CD4-positive, alpha-beta memory T cell (primary cell): ENCODE results near the gene CFAP46. TPM values are rescaled to one million over a fixed set of nuclear protein-coding genes. Genes with fewer than 3 reads are reported as not detected.

Experiments used
- CTCF ChIA-PET: fragments of 350-600 bp; sonication (Branson Sonifier 250); formaldehyde crosslinking; loops from one replicate; lab custom pipeline; 2021; ENCODE audit warnings: inconsistent platforms; ENCODE audit not compliant: partially characterized antibody; lab: Charles Lee
- POLR2A ChIA-PET: fragments of 350-600 bp; sonication (Branson Sonifier 250); formaldehyde crosslinking; loops from one replicate; lab custom pipeline; 2021; ENCODE audit not compliant: partially characterized antibody; lab: Charles Lee
- DNase-seq, 5 donors: peaks; one replicate each; pipeline versions ENCODE4 v3.0.0 to v3.0.0-alpha.2; 2020 to 2022; ENCODE audit warnings: mixed read lengths in 1 of 5
- H3K27ac ChIP-seq: one replicate; pipeline ENCODE4 v1.7.0; 2013; ENCODE audit warnings: low read depth, low read length
- H3K27me3 ChIP-seq: 2 replicates; pipeline ENCODE4 v1.7.0; 2013; ENCODE audit warnings: mild to moderate bottlenecking, low read length, moderate library complexity; ENCODE audit not compliant: insufficient read depth
- H3K36me3 ChIP-seq: 2 replicates; pipeline ENCODE4 v1.7.0; 2013; ENCODE audit warnings: mild to moderate bottlenecking, low read length, moderate library complexity; ENCODE audit not compliant: insufficient read depth
- H3K4me1 ChIP-seq: 2 replicates; pipeline ENCODE4 v1.7.0; 2013; ENCODE audit warnings: mild to moderate bottlenecking, low read length, moderate library complexity; ENCODE audit not compliant: insufficient read depth
- H3K4me3 ChIP-seq, 2 donors: one replicate each; pipeline ENCODE4 v1.7.0; 2013; ENCODE audit warnings: low read length in 2 of 2, mild to moderate bottlenecking in 1 of 2
- H3K9me3 ChIP-seq, 2 donors: one replicate each; pipeline ENCODE4 v1.7.0; 2013; ENCODE audit warnings: low read length in 2 of 2, control low read depth in 1 of 2; ENCODE audit not compliant: control insufficient read depth in 1 of 2
- H3K27ac Mint-ChIP-seq, 7 donors: one replicate each; pipeline ENCODE4 v1.8.0; 2020 to 2021; ENCODE audit warnings: mixed read lengths in 7 of 7, mild to moderate bottlenecking in 6 of 7, inconsistent platforms in 3 of 7, moderate library complexity in 3 of 7
- H3K27me3 Mint-ChIP-seq, 2 donors: one replicate each; pipeline ENCODE4 v1.8.0; 2020 to 2021; ENCODE audit warnings: mixed read lengths in 2 of 2
- H3K36me3 Mint-ChIP-seq, 2 donors: one replicate each; pipeline ENCODE4 v1.8.0; 2020 to 2021; ENCODE audit warnings: mixed read lengths in 2 of 2, inconsistent platforms in 1 of 2, mild to moderate bottlenecking in 1 of 2
- H3K4me1 Mint-ChIP-seq, 4 donors: one replicate each; pipeline ENCODE4 v1.8.0; 2020 to 2021; ENCODE audit warnings: mixed read lengths in 4 of 4, mild to moderate bottlenecking in 1 of 4
- H3K4me3 Mint-ChIP-seq, 8 donors: one replicate each; pipeline ENCODE4 v1.8.0; 2020 to 2021; ENCODE audit warnings: mixed read lengths in 8 of 8, mild to moderate bottlenecking in 7 of 8, moderate library complexity in 6 of 8, inconsistent platforms in 3 of 8
- H3K9me3 Mint-ChIP-seq, 8 donors: one replicate each; pipeline ENCODE4 v1.8.0; 2020 to 2021; ENCODE audit warnings: mixed read lengths in 8 of 8, mild to moderate bottlenecking in 5 of 8, inconsistent platforms in 3 of 8, moderate library complexity in 1 of 8
- intact Hi-C: fragments of 100-400 bp; cut with micrococcal nuclease; formaldehyde crosslinking; loops from one replicate; pipeline ENCODE4 v1.15.1; 2023
- polyA plus RNA-seq, 2 donors: library from polyadenylated mRNA; unstranded; fragments of 300-500 nt; fragmentation: Illumina TruSeq; gene quantifications; one replicate each; pipeline ENCODE4 v1.2.3, GENCODE V29; 2021
- total RNA-seq, 2 experiments: library from RNA; stranded (reverse); gene quantifications; one replicate each; pipeline ENCODE4 v1.2.3, GENCODE V29; 2021

The CFAP46 gene
- total and polyA plus RNA-seq, 4 experiments from 2014 or later = not detected

DNA sequence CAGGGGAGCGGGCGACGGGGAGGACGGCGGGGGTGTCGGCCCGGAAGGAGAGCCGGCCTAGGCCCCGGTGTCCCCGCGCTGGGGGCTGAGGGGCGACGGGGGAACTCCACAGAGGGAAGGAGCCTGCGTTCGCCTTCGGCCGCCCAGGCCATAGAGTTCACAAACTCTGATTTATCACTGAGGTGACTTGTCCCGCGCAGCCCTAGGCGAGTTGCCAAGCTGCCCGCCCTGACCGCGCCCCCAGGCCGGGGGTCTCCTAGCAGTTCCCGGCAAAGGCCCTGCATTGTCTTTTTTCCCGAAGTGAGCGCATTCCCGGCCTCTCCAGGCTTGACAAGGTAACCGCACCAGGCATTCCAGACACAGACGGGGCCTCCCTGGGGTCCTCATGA lies 153.5 kb downstream of the CFAP46 start:
- no peaks in the 10 kb centered on the region for H3K27me3 ChIP-seq
- POLR2A ChIA-PET = no interaction called here
- no peak overlapping the region for H3K4me3 ChIP-seq
- Mint-ChIP-seq H3K27me3 (peaks cover under 1 to 6% of the 10 kb centered on the region in 2 donors), H3K27ac (no peak overlapping the region), H3K9me3 (peaks cover 0 to 2% (median 0%) of the 10 kb centered on the region in 8 donors), H3K36me3 (no peaks in the 10 kb centered on the region), H3K4me1 (no peaks in the 10 kb centered on the region), H3K4me3 (no peak overlapping the region)
- no peak for DNase-seq
- no peaks in the 10 kb centered on the region for H3K36me3 ChIP-seq
- H3K27ac ChIP-seq = no peak overlapping the region
- CTCF ChIA-PET = no interaction called here
- intact Hi-C loops = no loop called here
- H3K4me1 ChIP-seq = no peaks in the 10 kb centered on the region
- H3K9me3 ChIP-seq = no peaks in the 10 kb centered on the region

DNA sequence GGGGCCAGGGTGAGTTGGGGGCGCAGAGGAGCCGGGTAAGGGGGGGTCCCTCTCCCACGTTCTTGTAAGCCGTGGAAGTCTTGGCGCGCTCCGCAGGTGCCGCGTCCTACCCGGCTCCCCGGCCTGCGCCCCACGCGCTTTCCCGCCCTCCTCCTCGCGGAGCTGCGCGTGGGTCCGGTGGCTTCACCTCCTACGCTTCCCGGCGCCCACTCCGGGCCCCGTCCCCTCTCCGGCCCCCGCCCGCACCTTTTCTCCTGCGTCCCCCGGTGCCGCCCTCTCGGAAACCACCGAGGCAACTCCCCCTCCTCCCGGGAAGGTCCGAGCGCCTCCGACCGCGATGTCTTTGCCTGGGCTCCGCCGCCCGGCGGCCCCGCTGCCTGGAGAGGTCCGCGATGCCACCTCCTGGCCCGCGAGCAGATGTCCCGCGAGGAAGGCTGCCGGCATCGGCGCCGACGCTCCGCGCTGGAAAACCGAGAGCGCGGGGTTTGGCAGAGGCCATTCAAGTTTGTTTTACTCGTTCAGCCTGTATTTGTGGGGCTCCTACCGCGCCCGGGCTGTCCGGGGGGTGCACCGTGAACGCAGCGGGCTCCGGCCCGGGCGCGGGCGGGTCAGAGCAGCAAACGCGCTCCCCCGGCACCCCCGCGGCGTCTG lies 154.1 kb downstream of the CFAP46 start:
- H3K27ac Mint-ChIP-seq = no peak overlapping the region
- H3K36me3 Mint-ChIP-seq = peaks cover under 1 to 4% of the 10 kb centered on the region in 2 donors
- peaks cover 6 to 10% of the 10 kb centered on the region in 2 donors for H3K27me3 Mint-ChIP-seq
- Histone ChIP-seq H3K27me3 (no peaks in the 10 kb centered on the region), H3K4me1 (no peaks in the 10 kb centered on the region), H3K4me3 (no peak overlapping the region), H3K27ac (no peak overlapping the region), H3K36me3 (no peaks in the 10 kb centered on the region), H3K9me3 (no peaks in the 10 kb centered on the region)
- peaks cover 0 to 4% (median under 1%) of the 10 kb centered on the region in 4 donors for H3K4me1 Mint-ChIP-seq
- intact Hi-C loops = no loop called here
- ChIA-PET POLR2A (no interaction called here), CTCF (no interaction called here)
- peaks cover 0 to 4% (median 0%) of the 10 kb centered on the region in 8 donors for H3K9me3 Mint-ChIP-seq
- DNase-seq = no peak
- H3K4me3 Mint-ChIP-seq = no peak overlapping the region

DNA sequence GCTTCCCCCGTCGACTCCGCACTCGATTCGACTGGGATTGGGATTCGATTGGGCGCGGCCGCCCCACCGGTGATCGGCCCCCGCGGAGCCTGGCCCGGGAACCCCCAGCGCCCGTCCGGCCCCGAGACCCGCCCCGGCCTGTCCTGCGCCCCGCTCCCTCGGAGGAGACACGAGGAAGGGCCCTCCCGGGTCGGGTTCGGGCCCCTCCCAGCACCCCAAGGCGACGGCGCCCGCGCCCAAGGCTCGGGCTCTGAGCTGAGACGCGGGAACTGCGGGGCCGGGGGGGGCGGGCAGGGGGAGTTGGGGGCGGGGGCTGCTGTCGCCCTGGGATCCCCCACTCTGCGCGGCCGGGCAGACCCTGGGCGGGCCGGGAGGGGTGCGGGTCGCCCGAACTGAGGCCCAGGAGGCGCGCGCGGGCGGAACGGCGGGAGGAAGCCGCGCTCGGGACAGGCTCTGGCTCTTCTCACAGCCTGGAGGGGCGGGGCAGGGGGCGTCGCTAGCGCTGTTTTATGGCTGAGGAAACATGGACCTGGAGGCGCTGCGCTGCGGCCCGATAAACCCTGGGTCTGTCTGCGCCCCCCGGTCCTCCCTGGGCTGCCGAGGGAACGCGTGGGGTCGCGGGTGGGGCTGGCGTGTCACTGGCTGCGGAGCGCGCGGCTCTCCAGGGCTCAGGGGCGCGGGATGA lies 154.7 kb downstream of the CFAP46 start:
- no peak overlapping the region for H3K27ac Mint-ChIP-seq
- peaks cover 0 to 6% (median 0%) of the 10 kb centered on the region in 8 donors for H3K9me3 Mint-ChIP-seq
- no peak overlapping the region for H3K4me3 Mint-ChIP-seq
- peaks cover 8 to 11% of the 10 kb centered on the region in 2 donors for H3K36me3 Mint-ChIP-seq
- H3K27me3 Mint-ChIP-seq = peaks cover 6 to 10% of the 10 kb centered on the region in 2 donors
- DNase-seq = no peak
- H3K4me1 Mint-ChIP-seq = peaks cover 0 to 9% (median 2%) of the 10 kb centered on the region in 4 donors
- CTCF ChIA-PET = no interaction called here
- Histone ChIP-seq H3K27me3 (no peaks in the 10 kb centered on the region), H3K36me3 (no peaks in the 10 kb centered on the region), H3K27ac (no peak overlapping the region), H3K4me3 (no peak overlapping the region), H3K9me3 (no peaks in the 10 kb centered on the region), H3K4me1 (no peaks in the 10 kb centered on the region)
- intact Hi-C loops = no loop called here
- POLR2A ChIA-PET = no interaction called here

DNA sequence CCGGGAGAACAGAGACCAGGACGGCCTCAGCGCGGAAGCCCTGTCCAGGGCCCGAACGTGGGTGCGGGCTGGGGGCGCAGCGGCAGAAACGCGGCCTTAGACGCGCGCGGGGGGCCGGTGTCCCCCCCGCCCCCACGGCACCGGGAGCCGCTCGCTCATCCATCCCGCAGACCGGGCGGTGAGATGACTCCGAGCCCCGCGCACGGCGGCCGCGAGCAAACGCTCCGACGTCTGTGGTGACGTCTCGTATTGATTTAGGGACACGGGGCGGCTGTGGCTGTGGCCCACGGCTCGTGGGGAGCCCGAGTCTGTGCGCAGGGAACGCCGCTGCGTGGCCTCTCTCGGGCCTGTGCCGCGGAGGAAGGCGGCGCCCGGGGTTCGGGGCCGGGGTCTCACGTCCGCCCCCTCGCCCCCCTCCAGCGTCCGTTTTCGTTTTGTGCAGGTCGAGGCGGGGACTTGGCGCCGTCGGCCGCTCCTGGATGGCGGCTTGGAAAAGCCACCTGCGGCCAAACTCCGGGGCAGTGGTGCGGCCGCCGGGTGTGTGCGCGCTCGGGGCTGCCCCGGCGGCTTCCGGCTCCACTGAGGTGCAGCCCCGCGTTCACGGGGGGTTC lies 155.4 kb downstream of the CFAP46 start:
- H3K36me3 Mint-ChIP-seq = peaks cover 9 to 16% of the 10 kb centered on the region in 2 donors
- no peak for DNase-seq
- H3K27ac Mint-ChIP-seq = no peak overlapping the region
- intact Hi-C loops = no loop called here
- Histone ChIP-seq H3K27ac (no peak overlapping the region), H3K27me3 (no peaks in the 10 kb centered on the region), H3K4me1 (no peaks in the 10 kb centered on the region), H3K36me3 (no peaks in the 10 kb centered on the region), H3K4me3 (no peak overlapping the region), H3K9me3 (no peaks in the 10 kb centered on the region)
- H3K9me3 Mint-ChIP-seq = peaks cover 0 to 7% (median 0%) of the 10 kb centered on the region in 8 donors
- peaks cover 6 to 10% of the 10 kb centered on the region in 2 donors for H3K27me3 Mint-ChIP-seq
- H3K4me1 Mint-ChIP-seq = peaks cover 0 to 9% (median 2%) of the 10 kb centered on the region in 4 donors
- ChIA-PET CTCF (no interaction called here), POLR2A (no interaction called here)
- no peak overlapping the region for H3K4me3 Mint-ChIP-seq

DNA sequence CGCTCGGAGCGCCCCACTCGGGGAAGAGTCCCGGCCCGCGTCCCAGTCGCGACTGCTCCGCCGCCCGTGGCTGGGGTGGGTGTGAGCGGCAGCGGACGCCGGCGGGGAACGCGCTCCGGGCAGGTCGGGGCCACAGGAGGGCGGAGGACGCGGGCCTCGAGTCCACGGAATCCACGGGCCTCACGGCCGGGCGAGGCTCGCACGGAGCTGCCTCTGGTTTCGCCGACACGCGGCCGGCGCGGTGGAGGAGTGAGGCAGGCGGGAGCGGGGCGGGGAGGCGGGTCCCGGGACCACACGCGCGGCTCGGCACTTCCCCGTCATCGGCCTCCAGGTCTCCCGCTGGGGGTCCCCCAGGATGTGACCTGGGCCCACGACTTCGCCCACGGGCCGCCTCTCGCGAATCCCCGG lies 155.9 kb downstream of the CFAP46 start:
- H3K27me3 Mint-ChIP-seq = peaks cover 6 to 10% of the 10 kb centered on the region in 2 donors
- no peak overlapping the region for H3K4me3 Mint-ChIP-seq
- DNase-seq = no peak
- Histone ChIP-seq H3K9me3 (no peaks in the 10 kb centered on the region), H3K36me3 (no peaks in the 10 kb centered on the region), H3K4me1 (no peaks in the 10 kb centered on the region), H3K27me3 (no peaks in the 10 kb centered on the region), H3K4me3 (no peak overlapping the region), H3K27ac (no peak overlapping the region)
- CTCF ChIA-PET = no interaction called here
- no peak overlapping the region for H3K27ac Mint-ChIP-seq
- peaks cover 0 to 7% (median 0%) of the 10 kb centered on the region in 8 donors for H3K9me3 Mint-ChIP-seq
- intact Hi-C loops = no loop called here
- POLR2A ChIA-PET = no interaction called here
- H3K4me1 Mint-ChIP-seq = peaks cover 0 to 9% (median 2%) of the 10 kb centered on the region in 4 donors
- H3K36me3 Mint-ChIP-seq = peaks cover 12 to 21% of the 10 kb centered on the region in 2 donors

DNA sequence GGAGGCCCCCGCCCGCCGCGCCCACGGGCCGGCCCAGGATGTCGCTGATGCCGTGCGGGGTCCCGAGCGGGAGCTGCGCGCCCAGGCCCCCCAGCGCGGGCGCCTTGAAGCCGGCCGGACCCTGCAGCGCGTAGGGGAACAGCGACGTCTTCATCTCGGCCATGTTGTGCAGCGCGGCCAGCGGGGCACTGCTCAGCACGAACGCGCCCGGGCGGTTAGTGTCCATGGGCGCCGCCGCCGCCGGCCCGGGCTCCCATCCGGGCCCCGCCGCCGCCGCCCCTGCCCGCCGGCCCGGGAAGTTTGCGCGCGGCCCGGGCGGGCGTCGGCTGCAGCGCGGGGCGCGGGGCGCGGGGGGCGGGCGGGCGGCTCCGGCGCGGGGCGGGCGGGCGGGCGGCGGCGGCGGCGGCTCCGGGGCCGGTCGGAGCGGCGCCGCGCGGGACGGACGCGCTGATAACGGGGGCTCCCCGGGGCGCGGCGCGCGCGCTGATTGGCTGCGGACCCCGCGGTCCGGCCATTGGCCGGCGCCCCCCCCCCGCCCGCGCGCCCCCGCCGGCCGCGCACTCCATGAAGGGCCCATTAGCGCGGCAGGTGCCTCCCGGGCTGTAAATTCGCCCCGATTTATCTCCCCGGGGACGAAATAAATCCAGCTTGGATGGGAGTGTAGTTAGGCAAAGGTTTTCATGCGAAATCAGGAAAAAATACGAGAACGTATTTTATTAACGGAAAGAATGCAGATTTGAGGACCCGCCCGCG lies 156.5 kb downstream of the CFAP46 start, which contains the start of gene NKX6-2:
Gene NKX6-2 (minus strand): TSS at position 425 of the 753 bp plus-strand sequence. CDS start 199 bp downstream, at position 226.
- Mint-ChIP-seq H3K4me3 (peak within 1 kb of the TSS in 1 of 8 donors; percentile 38), H3K36me3 (peaks cover 12 to 26% of the 10 kb centered on the region in 2 donors), H3K27ac (no peak within 1 kb of the TSS), H3K4me1 (peaks cover 0 to 9% (median 2%) of the 10 kb centered on the region in 4 donors), H3K9me3 (peaks cover 0 to 7% (median 0%) of the 10 kb centered on the region in 8 donors), H3K27me3 (peaks cover 6 to 10% of the 10 kb centered on the region in 2 donors)
- DNase-seq = no peak
- Histone ChIP-seq H3K9me3 (no peaks in the 10 kb centered on the region), H3K27ac (no peak within 1 kb of the TSS), H3K27me3 (no peaks in the 10 kb centered on the region), H3K36me3 (no peaks in the 10 kb centered on the region), H3K4me3 (no peak within 1 kb of the TSS), H3K4me1 (no peaks in the 10 kb centered on the region)
- intact Hi-C loops = no loop called here
- POLR2A ChIA-PET = no interaction called here
- CTCF ChIA-PET = no interaction called here
